Upper lobe of left lung (tissue), 4 donors: ENCODE measurements around the gene XAB2.

Experiments
- CTCF ChIP-seq, 6 experiments: fragments of 450-650 bp in 4 of 6; fragments of 200-600 bp in 2 of 6; sonication (generic) in 2 of 6; IDR thresholded peaks; one replicate each; pipeline ENCODE4 v1.5.1; 2016 to 2019; ENCODE audit warnings: antibody characterized with exemption in 6 of 6
- POLR2A ChIP-seq, 4 donors: fragments of 450-650 bp; IDR thresholded peaks; one replicate each; pipeline ENCODE4 v1.5.1; 2016 to 2017; ENCODE audit warnings: antibody characterized with exemption in 4 of 4, mild to moderate bottlenecking in 2 of 4
- POLR2AphosphoS5 ChIP-seq, 2 donors: sonication (generic); formaldehyde crosslinking; IDR thresholded peaks; one replicate each; pipeline ENCODE4 v1.5.1; 2017; ENCODE audit warnings: antibody characterized with exemption in 2 of 2

GRCh38 chr19:7674010-7675005 lies 45.0 kb upstream of the XAB2 start:
- TF ChIP-seq POLR2A (IDR thresholded peaks at IDR 0.05) (no peak), CTCF (IDR thresholded peaks at IDR 0.05) (no peak), POLR2AphosphoS5 (IDR thresholded peaks at IDR 0.05) (no peak)
